ENCODE results near the gene KIRREL3. TPM values are rescaled to one million over a fixed set of nuclear protein-coding genes. Genes with fewer than 3 reads are reported as not detected.

KIRREL3 gene
- polyA plus RNA-seq, 1 experiment: 2.3 TPM

DNA sequence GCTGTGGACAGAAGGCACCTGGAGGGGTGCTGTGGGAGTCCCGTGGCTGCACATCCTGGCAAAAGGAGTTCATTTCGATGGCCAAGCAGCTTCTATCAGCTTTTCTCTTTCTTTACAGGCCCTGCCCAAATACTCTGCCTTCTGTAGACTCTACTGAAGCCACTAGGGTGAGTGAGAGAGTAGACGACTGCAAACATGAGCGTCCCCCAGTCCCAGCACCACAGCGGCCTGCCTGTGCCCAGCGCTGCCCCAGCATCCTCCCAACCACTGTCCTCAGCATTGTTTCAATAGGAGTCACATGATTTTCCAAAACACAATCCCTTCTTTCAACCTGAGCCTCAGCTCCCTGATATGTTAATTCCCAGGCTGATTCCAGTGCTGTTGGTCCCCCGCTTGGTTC is 110.0 kb downstream of the KIRREL3 start:
- ChIA-PET CTCF (interaction anchor here (1.1 kb wide), 2 partner anchors 11 to 100 kb away, joined by 3 to 6 read pairs; no protein-coding TSS in a partner anchor), POLR2A (no interaction called here)
- TF ChIP-seq, protein P1, sequence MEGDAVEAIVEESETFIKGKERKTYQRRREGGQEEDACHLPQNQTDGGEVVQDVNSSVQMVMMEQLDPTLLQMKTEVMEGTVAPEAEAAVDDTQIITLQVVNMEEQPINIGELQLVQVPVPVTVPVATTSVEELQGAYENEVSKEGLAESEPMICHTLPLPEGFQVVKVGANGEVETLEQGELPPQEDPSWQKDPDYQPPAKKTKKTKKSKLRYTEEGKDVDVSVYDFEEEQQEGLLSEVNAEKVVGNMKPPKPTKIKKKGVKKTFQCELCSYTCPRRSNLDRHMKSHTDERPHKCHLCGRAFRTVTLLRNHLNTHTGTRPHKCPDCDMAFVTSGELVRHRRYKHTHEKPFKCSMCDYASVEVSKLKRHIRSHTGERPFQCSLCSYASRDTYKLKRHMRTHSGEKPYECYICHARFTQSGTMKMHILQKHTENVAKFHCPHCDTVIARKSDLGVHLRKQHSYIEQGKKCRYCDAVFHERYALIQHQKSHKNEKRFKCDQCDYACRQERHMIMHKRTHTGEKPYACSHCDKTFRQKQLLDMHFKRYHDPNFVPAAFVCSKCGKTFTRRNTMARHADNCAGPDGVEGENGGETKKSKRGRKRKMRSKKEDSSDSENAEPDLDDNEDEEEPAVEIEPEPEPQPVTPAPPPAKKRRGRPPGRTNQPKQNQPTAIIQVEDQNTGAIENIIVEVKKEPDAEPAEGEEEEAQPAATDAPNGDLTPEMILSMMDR (IDR thresholded peaks at IDR 0.05; ENCODE audit: low read depth, low read length): no peak
- Histone ChIP-seq H3K27me3 (ENCODE audit: control insufficient read depth, insufficient read depth, low read length) (no peaks in the 10 kb centered on the region), H3K4me3 (ENCODE audit: low read depth, low read length) (no peak overlapping the region), H3K9me3 (ENCODE audit: control insufficient read depth, insufficient read depth, low read length) (peaks cover 10% of the 10 kb centered on the region; the same call in 1 of the 2 replicates), H3K27ac (ENCODE audit: low read depth, low read length) (no peak overlapping the region)
- no peak for DNase-seq (ENCODE audit: low read depth, low spot score)

DNA sequence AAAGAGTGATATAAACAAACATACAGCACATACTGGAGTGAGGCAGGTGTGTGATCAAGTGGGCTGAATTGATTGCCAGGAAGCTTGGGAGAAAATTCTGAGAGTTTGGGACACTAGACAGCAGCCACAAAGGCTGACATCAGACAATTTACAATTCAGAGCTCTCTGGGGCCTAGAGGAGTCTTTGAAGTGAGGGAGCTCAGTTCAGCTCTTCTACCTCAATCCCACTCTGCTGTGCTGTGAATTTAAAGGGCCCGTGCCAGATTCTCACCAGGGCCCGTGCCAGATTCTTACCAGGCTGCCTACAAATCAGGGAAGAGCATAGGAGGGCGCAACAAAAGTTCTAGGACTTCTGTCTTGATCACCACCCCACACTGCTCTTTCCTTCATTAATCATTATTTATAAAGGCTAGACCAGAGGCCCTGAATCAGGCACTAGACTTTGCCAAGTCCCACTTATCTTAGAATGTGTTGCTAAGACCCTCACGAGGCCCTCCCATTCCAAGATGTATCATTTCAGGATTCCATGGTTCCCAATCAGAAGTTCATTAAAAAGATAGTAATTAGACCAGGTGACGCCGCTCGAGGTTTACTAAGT is 112.4 kb downstream of the KIRREL3 start:
- TF ChIP-seq, protein P1 (IDR thresholded peaks at IDR 0.05; ENCODE audit: low read depth, low read length): no peak
- H3K4me3 ChIP-seq (ENCODE audit: low read depth, low read length): no peak overlapping the region
- DNase-seq (ENCODE audit: low read depth, low spot score): no peak
- H3K27ac ChIP-seq (ENCODE audit: low read depth, low read length): no peak overlapping the region
- H3K27me3 ChIP-seq (ENCODE audit: control insufficient read depth, insufficient read depth, low read length): no peaks in the 10 kb centered on the region
- no peaks in the 10 kb centered on the region for H3K9me3 ChIP-seq (ENCODE audit: control insufficient read depth, insufficient read depth, low read length)
- ChIA-PET POLR2A (no interaction called here), CTCF (no interaction called here)

DNA sequence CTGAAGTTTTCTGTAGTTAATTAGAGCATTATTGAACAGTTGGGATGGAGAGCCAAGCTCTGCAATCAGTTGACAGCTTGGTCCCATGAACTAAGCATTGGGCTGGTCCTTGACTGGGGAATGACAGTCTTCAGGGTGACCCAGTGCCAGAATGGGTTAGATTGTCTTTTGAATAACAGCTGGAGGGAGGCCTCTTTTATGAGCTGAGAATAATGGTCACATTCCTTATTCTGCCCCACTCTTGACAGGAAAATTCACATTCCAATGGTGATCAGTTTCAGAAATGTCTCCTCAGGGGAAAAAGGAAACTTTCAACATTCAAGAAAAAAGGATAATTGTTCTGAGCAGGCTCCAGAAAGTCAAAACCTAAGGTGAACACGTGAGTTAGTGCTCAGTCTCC is 113.9 kb downstream of the KIRREL3 start:
- H3K9me3 ChIP-seq (ENCODE audit: control insufficient read depth, insufficient read depth, low read length): no peaks in the 10 kb centered on the region
- DNase-seq (ENCODE audit: low read depth, low spot score): no peak
- no peak overlapping the region for H3K4me3 ChIP-seq (ENCODE audit: low read depth, low read length)
- CTCF ChIA-PET: no interaction called here
- TF ChIP-seq, protein P1 (IDR thresholded peaks at IDR 0.05; ENCODE audit: low read depth, low read length): no peak
- H3K27ac ChIP-seq (ENCODE audit: low read depth, low read length): no peak overlapping the region
- no peaks in the 10 kb centered on the region for H3K27me3 ChIP-seq (ENCODE audit: control insufficient read depth, insufficient read depth, low read length)
- POLR2A ChIA-PET: no interaction called here

DNA sequence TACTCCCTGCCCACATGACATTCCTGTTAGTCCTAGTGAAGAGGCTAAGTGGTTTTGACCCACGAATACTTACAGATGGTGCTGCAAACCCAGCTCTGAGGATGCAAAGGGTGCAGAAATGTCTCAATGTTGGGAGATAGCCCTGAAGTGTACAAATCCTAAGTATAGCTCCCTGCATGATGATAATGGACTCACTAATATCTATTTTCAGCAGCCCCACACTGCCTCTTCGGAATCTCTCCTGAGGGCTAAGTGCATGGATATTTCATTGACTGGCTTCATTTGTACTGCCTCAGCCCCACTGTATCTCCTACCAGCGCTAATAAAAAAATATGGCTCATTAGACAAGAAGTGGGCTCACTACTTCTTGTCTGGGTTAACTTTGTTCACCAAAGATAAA is 114.5 kb downstream of the KIRREL3 start:
- TF ChIP-seq, protein P1 (IDR thresholded peaks at IDR 0.05; ENCODE audit: low read depth, low read length): no peak
- Histone ChIP-seq H3K4me3 (ENCODE audit: low read depth, low read length) (no peak overlapping the region), H3K27ac (ENCODE audit: low read depth, low read length) (no peak overlapping the region), H3K9me3 (ENCODE audit: control insufficient read depth, insufficient read depth, low read length) (no peaks in the 10 kb centered on the region), H3K27me3 (ENCODE audit: control insufficient read depth, insufficient read depth, low read length) (no peaks in the 10 kb centered on the region)
- CTCF ChIA-PET: no interaction called here
- POLR2A ChIA-PET: no interaction called here
- no peak for DNase-seq (ENCODE audit: low read depth, low spot score)

DNA sequence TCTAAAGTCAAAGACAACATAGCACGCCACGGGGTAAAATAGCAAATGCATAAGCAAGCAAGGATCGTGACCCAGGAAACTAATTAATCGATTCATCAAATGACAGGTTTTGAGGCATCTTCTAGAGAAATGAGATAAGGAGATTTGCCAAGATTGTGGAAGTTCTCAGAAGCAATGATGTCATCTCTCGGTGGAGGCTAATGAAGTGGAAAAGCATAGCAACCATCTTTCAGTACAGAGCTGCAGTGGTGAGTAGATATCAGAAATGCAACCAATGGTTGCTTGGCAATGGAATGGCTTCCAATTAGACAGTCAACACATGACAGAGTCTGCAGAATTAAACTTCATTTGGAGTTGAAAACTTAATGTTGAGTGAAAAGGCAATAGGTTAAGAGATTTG is 116.0 kb downstream of the KIRREL3 start:
- no peak overlapping the region for H3K4me3 ChIP-seq (ENCODE audit: low read depth, low read length)
- no peak overlapping the region for H3K27ac ChIP-seq (ENCODE audit: low read depth, low read length)
- no peak for DNase-seq (ENCODE audit: low read depth, low spot score)
- POLR2A ChIA-PET: no interaction called here
- no peaks in the 10 kb centered on the region for H3K9me3 ChIP-seq (ENCODE audit: control insufficient read depth, insufficient read depth, low read length)
- no peaks in the 10 kb centered on the region for H3K27me3 ChIP-seq (ENCODE audit: control insufficient read depth, insufficient read depth, low read length)
- TF ChIP-seq, protein P1 (IDR thresholded peaks at IDR 0.05; ENCODE audit: low read depth, low read length): no peak
- CTCF ChIA-PET: no interaction called here
